GM12865 (cell line): ENCODE data around the gene WNT3A.
A peak's percentile ranks its signal among the peaks of the same experiment; 100 is the strongest.

Source experiments
- DNase-seq: peaks from one replicate; pipeline ENCODE4 v3.0.0; 2010; ENCODE audit warnings: low read depth
- H3K4me3 ChIP-seq: 2 replicates; pipeline ENCODE4 v1.5.1; 2011; ENCODE audit warnings: mild to moderate bottlenecking, low read depth, low read length, control low read depth
- CTCF ChIP-seq: IDR thresholded peaks from 2 replicates; pipeline ENCODE4 v1.5.1; 2011; ENCODE audit warnings: low read length, control low read depth, low read depth, inconsistent platforms; ENCODE audit not compliant: insufficient read depth; ENCODE audit errors: missing control alignments

The WNT3A gene

GRCh38 chr1:228075801-228076271, 69.0 kb downstream of the WNT3A start:
- TF ChIP-seq CTCF = no peak

GRCh38 chr1:228076796-228077430, 70.1 kb downstream of the WNT3A start:
- DNase-seq = no peak
- H3K4me3 ChIP-seq = no peak overlapping the region
- no peak for TF ChIP-seq CTCF

More at GRCh38 chr1:228075801-228076271, 69.0 kb downstream of the WNT3A start:
- no peak overlapping the region for H3K4me3 ChIP-seq
- no peak for DNase-seq

- H3K4me3 ChIP-seq = no peak overlapping the region
- no peak for TF ChIP-seq CTCF
- DNase-seq = no peak
Observed at GRCh38 chr1:228077565-228078330, 71.0 kb downstream of the WNT3A start.

- no peak for DNase-seq
- no peak for TF ChIP-seq CTCF
- no peak overlapping the region for H3K4me3 ChIP-seq
Observed at GRCh38 chr1:228079013-228079412, 72.2 kb downstream of the WNT3A start.

- no peak for DNase-seq
- no peak overlapping the region for H3K4me3 ChIP-seq
- TF ChIP-seq CTCF = no peak
Observed at GRCh38 chr1:228079601-228080263, 72.9 kb downstream of the WNT3A start.

- TF ChIP-seq CTCF = no peak
- no peak for DNase-seq
Observed at GRCh38 chr1:228081144-228081543, 74.3 kb downstream of the WNT3A start.

More at GRCh38 chr1:228081144-228081543, 74.3 kb downstream of the WNT3A start:
- peak overlapping the region; percentile 91 for H3K4me3 ChIP-seq
